ENCODE measurements around the gene BACH2.
"Not testable (repeated sequence)": the region's sequence is repeated elsewhere in the genome, so short reads cannot be mapped to it uniquely, and the experiment has no call there.

The BACH2 gene

GRCh38 chr6:90035047-90035723 is 261.5 kb downstream of the BACH2 start:
- no peak overlapping the region for H3K9ac ChIP-seq (ENCODE audit: low read length in 5 of 5)
- H3K27me3 ChIP-seq (ENCODE audit: control insufficient read depth in 5 of 5, insufficient read depth in 4 of 5, low read length in 5 of 5), result no peaks in the 10 kb centered on the region
- no peaks in the 10 kb centered on the region for H3K36me3 ChIP-seq (ENCODE audit: control insufficient read depth in 5 of 5, insufficient read depth in 5 of 5, low read length in 5 of 5)
- no peak overlapping the region for H3K27ac ChIP-seq (ENCODE audit: low read depth, low read length)
- H3K4me1 ChIP-seq (ENCODE audit: control insufficient read depth in 5 of 5, insufficient read depth in 5 of 5, low read length in 5 of 5), result no peaks in the 10 kb centered on the region
- H3K4me3 ChIP-seq (ENCODE audit: low read depth in 1 of 5, low read length in 5 of 5), result no peak overlapping the region
- peaks cover 0 to 5% (median 0%) of the 10 kb centered on the region in 5 donors for H3K9me3 ChIP-seq (ENCODE audit: control insufficient read depth in 5 of 5, low read length in 5 of 5)

GRCh38 chr6:90033746-90034271 is 262.8 kb downstream of the BACH2 start:
- Histone ChIP-seq H3K9me3 (ENCODE audit: control insufficient read depth in 5 of 5, low read length in 5 of 5) (peaks cover 0 to 5% (median 0%) of the 10 kb centered on the region in 5 donors), H3K36me3 (ENCODE audit: control insufficient read depth in 5 of 5, insufficient read depth in 5 of 5, low read length in 5 of 5) (no peaks in the 10 kb centered on the region), H3K9ac (ENCODE audit: low read length in 5 of 5) (no peak overlapping the region), H3K27ac (ENCODE audit: low read depth, low read length) (no peak overlapping the region), H3K4me1 (ENCODE audit: control insufficient read depth in 5 of 5, insufficient read depth in 5 of 5, low read length in 5 of 5) (no peaks in the 10 kb centered on the region), H3K27me3 (ENCODE audit: control insufficient read depth in 5 of 5, insufficient read depth in 4 of 5, low read length in 5 of 5) (no peaks in the 10 kb centered on the region), H3K4me3 (ENCODE audit: low read depth in 1 of 5, low read length in 5 of 5) (no peak overlapping the region)

- not testable (repeated sequence) for H3K27me3 ChIP-seq (ENCODE audit: control insufficient read depth in 5 of 5, insufficient read depth in 4 of 5, low read length in 5 of 5); H3K36me3 ChIP-seq (ENCODE audit: control insufficient read depth in 5 of 5, insufficient read depth in 5 of 5, low read length in 5 of 5); H3K4me1 ChIP-seq (ENCODE audit: control insufficient read depth in 5 of 5, insufficient read depth in 5 of 5, low read length in 5 of 5); H3K27ac ChIP-seq (ENCODE audit: low read depth, low read length); H3K9me3 ChIP-seq (ENCODE audit: control insufficient read depth in 5 of 5, low read length in 5 of 5); H3K4me3 ChIP-seq (ENCODE audit: low read depth in 1 of 5, low read length in 5 of 5); H3K9ac ChIP-seq (ENCODE audit: low read length in 5 of 5)
Observed at GRCh38 chr6:90032489-90033212, 264.0 kb downstream of the BACH2 start.

- no peak overlapping the region for H3K9ac ChIP-seq (ENCODE audit: low read length in 5 of 5)
- H3K4me3 ChIP-seq (ENCODE audit: low read depth in 1 of 5, low read length in 5 of 5), result no peak overlapping the region
- H3K27me3 ChIP-seq (ENCODE audit: control insufficient read depth in 5 of 5, insufficient read depth in 4 of 5, low read length in 5 of 5), result no peaks in the 10 kb centered on the region
- H3K9me3 ChIP-seq (ENCODE audit: control insufficient read depth in 5 of 5, low read length in 5 of 5), result no peaks in the 10 kb centered on the region
- no peak overlapping the region for H3K27ac ChIP-seq (ENCODE audit: low read depth, low read length)
- no peaks in the 10 kb centered on the region for H3K36me3 ChIP-seq (ENCODE audit: control insufficient read depth in 5 of 5, insufficient read depth in 5 of 5, low read length in 5 of 5)
- H3K4me1 ChIP-seq (ENCODE audit: control insufficient read depth in 5 of 5, insufficient read depth in 5 of 5, low read length in 5 of 5), result no peaks in the 10 kb centered on the region
Observed at GRCh38 chr6:90028995-90029635, 267.5 kb downstream of the BACH2 start.

GRCh38 chr6:90028066-90028778 is 268.4 kb downstream of the BACH2 start:
- H3K27ac ChIP-seq (ENCODE audit: low read depth, low read length), result no peak overlapping the region
- no peaks in the 10 kb centered on the region for H3K4me1 ChIP-seq (ENCODE audit: control insufficient read depth in 5 of 5, insufficient read depth in 5 of 5, low read length in 5 of 5)
- H3K9me3 ChIP-seq (ENCODE audit: control insufficient read depth in 5 of 5, low read length in 5 of 5), result no peaks in the 10 kb centered on the region
- H3K4me3 ChIP-seq (ENCODE audit: low read depth in 1 of 5, low read length in 5 of 5), result no peak overlapping the region
- H3K9ac ChIP-seq (ENCODE audit: low read length in 5 of 5), result no peak overlapping the region
- H3K27me3 ChIP-seq (ENCODE audit: control insufficient read depth in 5 of 5, insufficient read depth in 4 of 5, low read length in 5 of 5), result no peaks in the 10 kb centered on the region
- no peaks in the 10 kb centered on the region for H3K36me3 ChIP-seq (ENCODE audit: control insufficient read depth in 5 of 5, insufficient read depth in 5 of 5, low read length in 5 of 5)

- H3K36me3 ChIP-seq (ENCODE audit: control insufficient read depth in 5 of 5, insufficient read depth in 5 of 5, low read length in 5 of 5), result no peaks in the 10 kb centered on the region
- H3K27ac ChIP-seq (ENCODE audit: low read depth, low read length), result no peak overlapping the region
- H3K9me3 ChIP-seq (ENCODE audit: control insufficient read depth in 5 of 5, low read length in 5 of 5), result no peaks in the 10 kb centered on the region
- H3K4me3 ChIP-seq (ENCODE audit: low read depth in 1 of 5, low read length in 5 of 5), result no peak overlapping the region
- no peak overlapping the region for H3K9ac ChIP-seq (ENCODE audit: low read length in 5 of 5)
- H3K4me1 ChIP-seq (ENCODE audit: control insufficient read depth in 5 of 5, insufficient read depth in 5 of 5, low read length in 5 of 5), result no peaks in the 10 kb centered on the region
- no peaks in the 10 kb centered on the region for H3K27me3 ChIP-seq (ENCODE audit: control insufficient read depth in 5 of 5, insufficient read depth in 4 of 5, low read length in 5 of 5)
Observed at GRCh38 chr6:90026216-90026615, 270.4 kb downstream of the BACH2 start.

GRCh38 chr6:90025523-90026061 is 271.1 kb downstream of the BACH2 start:
- H3K4me1 ChIP-seq (ENCODE audit: control insufficient read depth in 5 of 5, insufficient read depth in 5 of 5, low read length in 5 of 5), result no peaks in the 10 kb centered on the region
- H3K27ac ChIP-seq (ENCODE audit: low read depth, low read length), result no peak overlapping the region
- no peak overlapping the region for H3K4me3 ChIP-seq (ENCODE audit: low read depth in 1 of 5, low read length in 5 of 5)
- no peaks in the 10 kb centered on the region for H3K27me3 ChIP-seq (ENCODE audit: control insufficient read depth in 5 of 5, insufficient read depth in 4 of 5, low read length in 5 of 5)
- no peak overlapping the region for H3K9ac ChIP-seq (ENCODE audit: low read length in 5 of 5)
- H3K9me3 ChIP-seq (ENCODE audit: control insufficient read depth in 5 of 5, low read length in 5 of 5), result no peaks in the 10 kb centered on the region
- no peaks in the 10 kb centered on the region for H3K36me3 ChIP-seq (ENCODE audit: control insufficient read depth in 5 of 5, insufficient read depth in 5 of 5, low read length in 5 of 5)

- no peaks in the 10 kb centered on the region for H3K9me3 ChIP-seq (ENCODE audit: control insufficient read depth in 5 of 5, low read length in 5 of 5)
- no peaks in the 10 kb centered on the region for H3K36me3 ChIP-seq (ENCODE audit: control insufficient read depth in 5 of 5, insufficient read depth in 5 of 5, low read length in 5 of 5)
- H3K4me3 ChIP-seq (ENCODE audit: low read depth in 1 of 5, low read length in 5 of 5), result no peak overlapping the region
- H3K27ac ChIP-seq (ENCODE audit: low read depth, low read length), result no peak overlapping the region
- H3K27me3 ChIP-seq (ENCODE audit: control insufficient read depth in 5 of 5, insufficient read depth in 4 of 5, low read length in 5 of 5), result no peaks in the 10 kb centered on the region
- no peaks in the 10 kb centered on the region for H3K4me1 ChIP-seq (ENCODE audit: control insufficient read depth in 5 of 5, insufficient read depth in 5 of 5, low read length in 5 of 5)
- H3K9ac ChIP-seq (ENCODE audit: low read length in 5 of 5), result no peak overlapping the region
Observed at GRCh38 chr6:90024633-90025032, 272.0 kb downstream of the BACH2 start.

- Histone ChIP-seq H3K27me3 (ENCODE audit: control insufficient read depth in 5 of 5, insufficient read depth in 4 of 5, low read length in 5 of 5) (no peaks in the 10 kb centered on the region), H3K9me3 (ENCODE audit: control insufficient read depth in 5 of 5, low read length in 5 of 5) (no peaks in the 10 kb centered on the region), H3K9ac (ENCODE audit: low read length in 5 of 5) (no peak overlapping the region), H3K4me1 (ENCODE audit: control insufficient read depth in 5 of 5, insufficient read depth in 5 of 5, low read length in 5 of 5) (no peaks in the 10 kb centered on the region), H3K27ac (ENCODE audit: low read depth, low read length) (no peak overlapping the region), H3K36me3 (ENCODE audit: control insufficient read depth in 5 of 5, insufficient read depth in 5 of 5, low read length in 5 of 5) (no peaks in the 10 kb centered on the region), H3K4me3 (ENCODE audit: low read depth in 1 of 5, low read length in 5 of 5) (no peak overlapping the region)
Observed at GRCh38 chr6:90021711-90022110, 274.9 kb downstream of the BACH2 start.

Measured in subcutaneous abdominal adipose tissue (tissue), 5 donors.